HCT116 (cell line): ENCODE results near the gene MYO7A. TPM values are rescaled to one million over a fixed set of nuclear protein-coding genes. Genes with fewer than 3 reads are reported as not detected.

Experiments used
- ATAC-seq: fragments of 200-7000 bp; cut with Tn5 transposase; 2 replicates; pipeline ENCODE4 v1.9.1; 2020; ENCODE audit warnings: mild to moderate bottlenecking, moderate library complexity
- BruUV-seq: library from RNA; stranded (reverse); fragments of 400-500 nt; replicated peaks from 2 replicates; lab custom pipeline; 2021; lab: Mats Ljungman, UMichigan
- CTCF ChIA-PET: fragments of 300-600 bp; sonication (Branson Sonifier 250); formaldehyde crosslinking; loops from one replicate; lab custom pipeline; 2021; ENCODE audit warnings: antibody characterized with exemption; lab: Charles Lee
- POLR2A ChIA-PET: fragments of 300-600, 350-600 bp; sonication (Branson Sonifier 250); formaldehyde crosslinking; loops from one replicate; lab custom pipeline; 2021; ENCODE audit warnings: antibody characterized with exemption; lab: Charles Lee
- RAD21 ChIA-PET, 2 experiments: fragments of 300-600 bp; sonication (Branson Sonifier 250); formaldehyde crosslinking; loops; one replicate each; lab custom pipeline; 2023; ENCODE audit warnings: low total read pairs in 2 of 2; ENCODE audit not compliant: uncharacterized antibody in 2 of 2, unreplicated experiment in 2 of 2, low non-redundant PET in 1 of 2; lab: Charles Lee
- DNase-seq: peaks from one replicate; pipeline ENCODE4 v3.0.0-alpha.2; 2010; ENCODE audit warnings: low read depth, low spot score
- H2AFZ ChIP-seq: fragments of 200-600 bp; shearing (Covaris generic), sonication (generic); 2 replicates; pipeline ENCODE4 v1.6.1; 2017; ENCODE audit warnings: low read depth, mixed run types, mixed read lengths, antibody characterized with exemption, low read length; ENCODE audit not compliant: poor library complexity, severe bottlenecking
- H3K27ac ChIP-seq: 2 replicates; pipeline ENCODE4 v1.5.1; 2012; ENCODE audit warnings: low read depth, low read length
- H3K27me3 ChIP-seq: fragments of 200-600 bp; sonication (generic); 2 replicates; pipeline ENCODE4 v1.6.1; 2016; ENCODE audit warnings: mixed run types, low read length, mixed read lengths; ENCODE audit not compliant: insufficient read depth
- H3K36me3 ChIP-seq, 2 experiments: fragments of 200-500 bp in 1 of 2; fragments of 200-600 bp in 1 of 2; sonication (Bioruptor generic) in 1 of 2; sonication (generic) in 1 of 2; 2 replicates each; pipeline versions ENCODE4 v1.5.1 to v1.6.1; 2014 to 2016; ENCODE audit warnings: low read length in 2 of 2, inconsistent platforms in 1 of 2, mixed read lengths in 1 of 2, mixed run types in 1 of 2; ENCODE audit not compliant: insufficient read depth in 2 of 2, control insufficient read depth in 1 of 2
- H3K4me1 ChIP-seq, 2 experiments: fragments of 200-600 bp in 1 of 2; sonication (generic) in 1 of 2; 2 replicates each; pipeline versions ENCODE4 v1.5.1 to v1.6.1; 2012 to 2017; ENCODE audit warnings: low read length in 2 of 2, inconsistent platforms in 1 of 2, mild to moderate bottlenecking in 1 of 2, mixed read lengths in 1 of 2, mixed run types in 1 of 2, moderate library complexity in 1 of 2; ENCODE audit not compliant: insufficient read depth in 2 of 2, control insufficient read depth in 1 of 2
- H3K4me2 ChIP-seq: fragments of 200-600 bp; sonication (generic); 2 replicates; pipeline ENCODE4 v1.6.1; 2017; ENCODE audit warnings: mixed run types, low read length, mixed read lengths
- H3K4me3 ChIP-seq, 2 experiments: fragments of 200-600 bp in 1 of 2; sonication (generic) in 1 of 2; replicated peaks in 1 of 2; 2 replicates each; pipeline ENCODE4 v1.5.1; 2011 to 2016; ENCODE audit warnings: low read length in 2 of 2, control low read depth in 1 of 2, low read depth in 1 of 2, mild to moderate bottlenecking in 1 of 2, mixed read lengths in 1 of 2, mixed run types in 1 of 2
- H3K79me2 ChIP-seq: fragments of 200-600 bp; sonication (generic); 2 replicates; pipeline ENCODE4 v1.6.1; 2017; ENCODE audit warnings: mild to moderate bottlenecking, mixed run types, low read length, moderate library complexity, mixed read lengths; ENCODE audit not compliant: insufficient read depth
- H3K9ac ChIP-seq: fragments of 200-600 bp; sonication (generic); 2 replicates; pipeline ENCODE4 v1.6.1; 2016; ENCODE audit warnings: low read length, mixed read lengths
- H3K9me2 ChIP-seq: fragments of 200-600 bp; sonication (generic), shearing (Covaris generic); 2 replicates; pipeline ENCODE4 v1.6.1; 2017; ENCODE audit warnings: mixed run types, mild to moderate bottlenecking, moderate library complexity; ENCODE audit not compliant: insufficient read depth
- H3K9me3 ChIP-seq, 2 experiments: fragments of 200-500 bp in 1 of 2; fragments of 200-600 bp in 1 of 2; sonication (Bioruptor generic) in 1 of 2; sonication (generic) in 1 of 2; 2 replicates each; pipeline ENCODE4 v1.6.1; 2014 to 2017; ENCODE audit warnings: low read length in 2 of 2, mixed read lengths in 2 of 2, inconsistent platforms in 1 of 2, low read depth in 1 of 2, mild to moderate bottlenecking in 1 of 2, mixed run types in 1 of 2, moderate library complexity in 1 of 2; ENCODE audit not compliant: control insufficient read depth in 1 of 2, insufficient read depth in 1 of 2
- H4K20me1 ChIP-seq: fragments of 200-600 bp; sonication (generic), shearing (Covaris generic); 2 replicates; pipeline ENCODE4 v1.6.1; 2017; ENCODE audit warnings: mixed run types, mild to moderate bottlenecking, moderate library complexity; ENCODE audit not compliant: insufficient read depth
- CBX3 ChIP-seq: IDR thresholded peaks from 2 replicates; pipeline ENCODE4 v1.6.1; 2012; ENCODE audit warnings: low read depth
- FOSL1 ChIP-seq: IDR thresholded peaks from 2 replicates; pipeline ENCODE4 v1.6.1; 2012; ENCODE audit warnings: low read depth
- RAD21 ChIP-seq: IDR thresholded peaks from 2 replicates; pipeline ENCODE4 v1.6.1; 2012; ENCODE audit warnings: low read depth, mild to moderate bottlenecking
- SRF ChIP-seq: IDR thresholded peaks from 2 replicates; pipeline ENCODE4 v1.6.1; 2012; ENCODE audit warnings: low read depth
- TCF7L2 ChIP-seq: IDR thresholded peaks from 2 replicates; pipeline ENCODE4 v1.7.0; 2011; ENCODE audit warnings: borderline replicate concordance, inconsistent platforms; ENCODE audit not compliant: insufficient read depth, insufficient read length; ENCODE audit errors: extremely low read depth
- YY1 ChIP-seq: IDR thresholded peaks from 2 replicates; pipeline ENCODE4 v1.6.1; 2011; ENCODE audit warnings: low read length, low read depth, moderate library complexity, mild to moderate bottlenecking; ENCODE audit not compliant: insufficient replicate concordance; ENCODE audit errors: extremely low read depth
- ZFX ChIP-seq: fragments of 450-650 bp; IDR thresholded peaks from 2 replicates; pipeline ENCODE4 v1.6.1; 2017
- ZNF274 ChIP-seq: fragments of 200-500 bp; sonication (Bioruptor generic); IDR thresholded peaks from 2 replicates; pipeline ENCODE4 v1.6.1; 2014; ENCODE audit warnings: mild to moderate bottlenecking, low read depth, low read length, inconsistent platforms
- intact Hi-C: fragments of 100-400 bp; cut with micrococcal nuclease; formaldehyde crosslinking; loops from 2 replicates; pipeline ENCODE4 v1.10.0; 2022
- total RNA-seq: library from RNA; stranded (reverse); gene quantifications from one replicate; pipeline ENCODE4 v1.2.1, GENCODE V29; 2021; ENCODE audit not compliant: unreplicated experiment
- TF ChIP-seq, protein P1 (sequence below): IDR thresholded peaks from 2 replicates; pipeline ENCODE4 v1.6.1; 2012
- TF ChIP-seq, protein P2 (sequence below): IDR thresholded peaks from 2 replicates; pipeline ENCODE4 v1.6.1; 2012
- TF ChIP-seq, protein P3 (sequence below), 3 experiments: fragments of 200-600 bp in 1 of 3; sonication (generic) in 1 of 3; IDR thresholded peaks in 2 of 3; conservative IDR thresholded peaks in 1 of 3; 2 replicates each; pipeline ENCODE4 v1.5.1; 2012 to 2017; ENCODE audit warnings: low read depth in 2 of 3, low read length in 2 of 3, antibody characterized with exemption in 1 of 3, borderline replicate concordance in 1 of 3, control low read depth in 1 of 3, mild to moderate bottlenecking in 1 of 3, mixed read lengths in 1 of 3, mixed run types in 1 of 3, moderate library complexity in 1 of 3; ENCODE audit not compliant: insufficient read depth in 1 of 3
- TF ChIP-seq, protein P4 (sequence below): IDR thresholded peaks from 2 replicates; pipeline ENCODE4 v1.6.1; 2012; ENCODE audit warnings: low read depth

MYO7A gene
- total RNA-seq, 1 experiment from 2014 or later = 1.8 TPM

DNA sequence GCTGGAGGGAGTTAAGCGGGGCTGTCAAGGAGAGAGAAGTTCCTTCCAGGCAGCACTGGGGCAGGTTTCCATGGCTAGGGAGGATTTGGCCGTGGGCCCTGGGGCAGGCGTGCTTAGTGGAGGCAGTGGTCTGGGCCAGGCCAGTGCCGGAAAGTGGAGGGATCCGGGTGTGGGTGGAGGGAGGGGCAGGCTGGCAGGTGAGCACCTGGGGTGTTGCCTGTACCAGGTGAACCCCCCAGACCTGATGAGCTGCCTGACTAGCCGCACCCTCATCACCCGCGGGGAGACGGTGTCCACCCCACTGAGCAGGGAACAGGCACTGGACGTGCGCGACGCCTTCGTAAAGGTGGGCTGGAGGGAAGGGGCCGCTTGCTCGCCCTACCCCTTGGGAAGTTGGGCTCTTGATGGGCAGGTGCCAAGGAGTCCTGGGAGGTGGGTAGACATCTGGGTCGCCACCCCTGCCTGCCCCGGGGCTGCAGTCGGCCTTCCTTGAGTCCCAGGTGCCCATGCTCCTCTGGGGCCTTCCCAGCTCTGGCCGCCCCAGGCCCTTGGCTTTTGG, 32.0 kb downstream of the MYO7A start:
- TF ChIP-seq ZFX (no peak), RAD21 (no peak), SRF (no peak), CBX3 (no peak), ZNF274 (no peak), FOSL1 (no peak), YY1 (no peak), TCF7L2 (no peak)
- TF ChIP-seq, protein P1, sequence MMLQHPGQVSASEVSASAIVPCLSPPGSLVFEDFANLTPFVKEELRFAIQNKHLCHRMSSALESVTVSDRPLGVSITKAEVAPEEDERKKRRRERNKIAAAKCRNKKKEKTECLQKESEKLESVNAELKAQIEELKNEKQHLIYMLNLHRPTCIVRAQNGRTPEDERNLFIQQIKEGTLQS = no peak
- TF ChIP-seq, protein P2, sequence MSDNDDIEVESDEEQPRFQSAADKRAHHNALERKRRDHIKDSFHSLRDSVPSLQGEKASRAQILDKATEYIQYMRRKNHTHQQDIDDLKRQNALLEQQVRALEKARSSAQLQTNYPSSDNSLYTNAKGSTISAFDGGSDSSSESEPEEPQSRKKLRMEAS = no peak
- TF ChIP-seq, protein P3, sequence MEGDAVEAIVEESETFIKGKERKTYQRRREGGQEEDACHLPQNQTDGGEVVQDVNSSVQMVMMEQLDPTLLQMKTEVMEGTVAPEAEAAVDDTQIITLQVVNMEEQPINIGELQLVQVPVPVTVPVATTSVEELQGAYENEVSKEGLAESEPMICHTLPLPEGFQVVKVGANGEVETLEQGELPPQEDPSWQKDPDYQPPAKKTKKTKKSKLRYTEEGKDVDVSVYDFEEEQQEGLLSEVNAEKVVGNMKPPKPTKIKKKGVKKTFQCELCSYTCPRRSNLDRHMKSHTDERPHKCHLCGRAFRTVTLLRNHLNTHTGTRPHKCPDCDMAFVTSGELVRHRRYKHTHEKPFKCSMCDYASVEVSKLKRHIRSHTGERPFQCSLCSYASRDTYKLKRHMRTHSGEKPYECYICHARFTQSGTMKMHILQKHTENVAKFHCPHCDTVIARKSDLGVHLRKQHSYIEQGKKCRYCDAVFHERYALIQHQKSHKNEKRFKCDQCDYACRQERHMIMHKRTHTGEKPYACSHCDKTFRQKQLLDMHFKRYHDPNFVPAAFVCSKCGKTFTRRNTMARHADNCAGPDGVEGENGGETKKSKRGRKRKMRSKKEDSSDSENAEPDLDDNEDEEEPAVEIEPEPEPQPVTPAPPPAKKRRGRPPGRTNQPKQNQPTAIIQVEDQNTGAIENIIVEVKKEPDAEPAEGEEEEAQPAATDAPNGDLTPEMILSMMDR (IDR thresholded peaks at IDR 0.05 in 2 of 3, conservative IDR thresholded peaks at IDR 0.05 in 1 of 3; ENCODE audit: borderline replicate concordance in 1 of 3, insufficient read depth in 1 of 3, low read depth in 2 of 3, low read length in 2 of 3) = no peak
- TF ChIP-seq, protein P4, sequence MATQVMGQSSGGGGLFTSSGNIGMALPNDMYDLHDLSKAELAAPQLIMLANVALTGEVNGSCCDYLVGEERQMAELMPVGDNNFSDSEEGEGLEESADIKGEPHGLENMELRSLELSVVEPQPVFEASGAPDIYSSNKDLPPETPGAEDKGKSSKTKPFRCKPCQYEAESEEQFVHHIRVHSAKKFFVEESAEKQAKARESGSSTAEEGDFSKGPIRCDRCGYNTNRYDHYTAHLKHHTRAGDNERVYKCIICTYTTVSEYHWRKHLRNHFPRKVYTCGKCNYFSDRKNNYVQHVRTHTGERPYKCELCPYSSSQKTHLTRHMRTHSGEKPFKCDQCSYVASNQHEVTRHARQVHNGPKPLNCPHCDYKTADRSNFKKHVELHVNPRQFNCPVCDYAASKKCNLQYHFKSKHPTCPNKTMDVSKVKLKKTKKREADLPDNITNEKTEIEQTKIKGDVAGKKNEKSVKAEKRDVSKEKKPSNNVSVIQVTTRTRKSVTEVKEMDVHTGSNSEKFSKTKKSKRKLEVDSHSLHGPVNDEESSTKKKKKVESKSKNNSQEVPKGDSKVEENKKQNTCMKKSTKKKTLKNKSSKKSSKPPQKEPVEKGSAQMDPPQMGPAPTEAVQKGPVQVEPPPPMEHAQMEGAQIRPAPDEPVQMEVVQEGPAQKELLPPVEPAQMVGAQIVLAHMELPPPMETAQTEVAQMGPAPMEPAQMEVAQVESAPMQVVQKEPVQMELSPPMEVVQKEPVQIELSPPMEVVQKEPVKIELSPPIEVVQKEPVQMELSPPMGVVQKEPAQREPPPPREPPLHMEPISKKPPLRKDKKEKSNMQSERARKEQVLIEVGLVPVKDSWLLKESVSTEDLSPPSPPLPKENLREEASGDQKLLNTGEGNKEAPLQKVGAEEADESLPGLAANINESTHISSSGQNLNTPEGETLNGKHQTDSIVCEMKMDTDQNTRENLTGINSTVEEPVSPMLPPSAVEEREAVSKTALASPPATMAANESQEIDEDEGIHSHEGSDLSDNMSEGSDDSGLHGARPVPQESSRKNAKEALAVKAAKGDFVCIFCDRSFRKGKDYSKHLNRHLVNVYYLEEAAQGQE = no peak
- Histone ChIP-seq H3K4me3 (no peak overlapping the region), H3K27ac (no peak overlapping the region), H3K4me1 (no peaks in the 10 kb centered on the region), H3K9ac (no peak overlapping the region), H4K20me1 (no peaks in the 10 kb centered on the region), H3K79me2 (no peaks in the 10 kb centered on the region), H3K9me3 (no peaks in the 10 kb centered on the region), H3K36me3 (no peaks in the 10 kb centered on the region), H2AFZ (no peak overlapping the region), H3K4me2 (no peak overlapping the region), H3K9me2 (no peaks in the 10 kb centered on the region), H3K27me3 (no peaks in the 10 kb centered on the region)
- CTCF ChIA-PET = no interaction called here
- POLR2A ChIA-PET = no interaction called here
- no TSS peak for BruUV-seq
- no peak for ATAC-seq
- intact Hi-C loops = no loop called here
- RAD21 ChIA-PET = no interaction called here
- DNase-seq = no peak
